Common myeloid progenitor, CD34-positive (primary cell): ENCODE data around the gene TTF2.

ENCODE experiments used
- CTCF ChIA-PET: fragments of 350-600 bp; sonication (Branson Sonifier 250); formaldehyde crosslinking; loops from one replicate; lab custom pipeline; 2021; ENCODE audit warnings: antibody characterized with exemption; lab: Charles Lee
- POLR2A ChIA-PET: fragments of 350-600 bp; sonication (Branson Sonifier 250); formaldehyde crosslinking; loops from one replicate; lab custom pipeline; 2021; ENCODE audit warnings: antibody characterized with exemption; lab: Charles Lee
- DNase-seq, 3 donors: peaks; one replicate each; pipeline versions ENCODE4 v3.0.0 to v3.0.0-alpha.2; 2013
- H3K27ac ChIP-seq, 2 experiments: 1 replicate in 1 of 2; 2 replicates in 1 of 2; pipeline ENCODE4 v1.7.0; 2013; ENCODE audit warnings: inconsistent platforms in 2 of 2, low read length in 2 of 2, mild to moderate bottlenecking in 2 of 2, low read depth in 1 of 2, moderate library complexity in 1 of 2; ENCODE audit not compliant: severe bottlenecking in 2 of 2, insufficient read depth in 1 of 2, poor library complexity in 1 of 2
- H3K27me3 ChIP-seq, 5 experiments: replicated peaks in 2 of 5; 1 replicate in 3 of 5; 2 replicates in 2 of 5; pipeline versions ENCODE4 v1.6.1 to v1.7.0; 2013; ENCODE audit warnings: low read length in 4 of 5, mild to moderate bottlenecking in 2 of 5, moderate library complexity in 2 of 5, inconsistent platforms in 1 of 5; ENCODE audit not compliant: insufficient read depth in 5 of 5, control insufficient read depth in 4 of 5
- H3K36me3 ChIP-seq, 4 experiments: 1 replicate in 2 of 4; 2 replicates in 2 of 4; pipeline versions ENCODE4 v1.6.1 to v1.7.0; 2013; ENCODE audit warnings: low read length in 3 of 4, control low read depth in 1 of 4, mild to moderate bottlenecking in 1 of 4; ENCODE audit not compliant: control insufficient read depth in 4 of 4, insufficient read depth in 4 of 4
- H3K4me1 ChIP-seq, 4 experiments: 1 replicate in 3 of 4; 2 replicates in 1 of 4; pipeline versions ENCODE4 v1.6.1 to v1.7.1; 2013; ENCODE audit warnings: low read length in 3 of 4, mild to moderate bottlenecking in 3 of 4, control low read depth in 1 of 4, inconsistent platforms in 1 of 4, moderate library complexity in 1 of 4; ENCODE audit not compliant: control insufficient read depth in 4 of 4, insufficient read depth in 4 of 4; ENCODE audit errors: control extremely low read depth in 1 of 4
- H3K4me3 ChIP-seq, 7 experiments: 1 replicate in 4 of 7; 2 replicates in 3 of 7; pipeline versions ENCODE4 v1.5.1 to v1.7.0; 2013; ENCODE audit warnings: mild to moderate bottlenecking in 7 of 7, low read length in 6 of 7, moderate library complexity in 6 of 7, inconsistent platforms in 2 of 7, low read depth in 2 of 7, control low read depth in 1 of 7; ENCODE audit not compliant: insufficient read depth in 4 of 7, control insufficient read depth in 1 of 7; ENCODE audit errors: extremely low read depth in 1 of 7
- H3K9me3 ChIP-seq, 5 experiments: 1 replicate in 4 of 5; 2 replicates in 1 of 5; pipeline versions ENCODE4 v1.6.1 to v1.7.1; 2013; ENCODE audit warnings: low read length in 4 of 5, mild to moderate bottlenecking in 2 of 5, inconsistent platforms in 1 of 5, low read depth in 1 of 5, moderate library complexity in 1 of 5; ENCODE audit not compliant: control insufficient read depth in 4 of 5, insufficient read depth in 2 of 5; ENCODE audit errors: control extremely low read depth in 1 of 5
- WGBS: methylation state at CpG from one replicate; pipeline ENCODE4 v1.1.5; 2013; ENCODE audit not compliant: insufficient coverage; 5-methylcytosine and 5-hydroxymethylcytosine counted together

The TTF2 gene

DNA sequence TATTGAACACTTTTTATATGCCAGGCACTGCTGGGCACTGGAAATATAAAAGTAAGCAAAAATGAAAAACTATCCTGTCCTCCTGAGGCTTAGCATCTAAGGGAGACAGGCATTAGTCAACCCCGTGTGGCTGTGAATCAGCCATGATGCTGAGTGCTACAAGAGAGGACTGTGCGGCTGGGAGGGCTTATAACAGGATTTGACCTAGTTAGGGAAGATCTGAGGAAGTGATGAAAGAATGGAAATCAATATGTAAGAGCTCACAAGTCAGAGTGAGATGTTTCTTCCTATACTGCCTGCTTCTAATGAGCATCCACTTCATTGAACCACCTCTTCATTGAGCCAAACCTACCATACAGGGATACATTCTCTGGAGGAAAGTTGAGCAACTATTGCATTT lies 46.4 kb downstream of the TTF2 start:
- H3K27ac ChIP-seq, result no peak overlapping the region
- no peak for DNase-seq
- H3K9me3 ChIP-seq, result no peaks in the 10 kb centered on the region
- ChIA-PET POLR2A (no interaction called here), CTCF (interaction anchor here (1.0 to 1.3 kb wide), 2 partner anchors 13 to 23 kb away, joined by 5 read pairs; no protein-coding TSS in a partner anchor)
- peaks cover 19 to 35% (median 27%) of the 10 kb centered on the region in 4 experiments for H3K36me3 ChIP-seq
- H3K4me1 ChIP-seq, result no peaks in the 10 kb centered on the region
- no peaks in the 10 kb centered on the region for H3K27me3 ChIP-seq
- 100% methylated on average over 2 of the region's 2 CpGs for WGBS
- no peak overlapping the region for H3K4me3 ChIP-seq

- Histone ChIP-seq H3K4me3 (no peak overlapping the region), H3K27ac (no peak overlapping the region), H3K9me3 (no peaks in the 10 kb centered on the region), H3K36me3 (peaks cover 16 to 30% (median 22%) of the 10 kb centered on the region in 4 experiments), H3K4me1 (no peaks in the 10 kb centered on the region), H3K27me3 (no peaks in the 10 kb centered on the region)
- ChIA-PET POLR2A (no interaction called here), CTCF (interaction anchor here (1.3 kb wide), 1 partner anchor 12 kb away, joined by 5 read pairs; no protein-coding TSS in a partner anchor)
- no CpG with 5 or more reads among the region's 2 CpGs for WGBS
- DNase-seq, result no peak
Measured at GRCh38 chr1:117107364-117107763, 47.2 kb downstream of the TTF2 start.

- H3K27ac ChIP-seq, result no peak overlapping the region
- H3K27me3 ChIP-seq, result no peaks in the 10 kb centered on the region
- DNase-seq, result no peak
- POLR2A ChIA-PET, result no interaction called here
- H3K4me3 ChIP-seq, result no peak overlapping the region
- WGBS, result 100% methylated on average over 1 of the region's 2 CpGs
- H3K36me3 ChIP-seq, result peaks cover 6 to 16% (median 15%) of the 10 kb centered on the region in 4 experiments
- CTCF ChIA-PET, result interaction anchor here (1.0 kb wide), 1 partner anchor 18 kb away, joined by 3 read pairs; no protein-coding TSS in a partner anchor
- no peaks in the 10 kb centered on the region for H3K9me3 ChIP-seq
- peaks cover 0 to 7% (median 0%) of the 10 kb centered on the region in 4 experiments for H3K4me1 ChIP-seq
Measured at GRCh38 chr1:117110774-117111173, 50.6 kb downstream of the TTF2 start.

GRCh38 chr1:117112047-117112717 lies 52.1 kb downstream of the TTF2 start:
- DNase-seq, result no peak
- Histone ChIP-seq H3K36me3 (peaks cover 3 to 10% (median 7%) of the 10 kb centered on the region in 4 experiments), H3K4me1 (peaks cover 0 to 7% (median 0%) of the 10 kb centered on the region in 4 experiments), H3K27ac (no peak overlapping the region), H3K4me3 (no peak overlapping the region), H3K9me3 (no peaks in the 10 kb centered on the region), H3K27me3 (no peaks in the 10 kb centered on the region)
- WGBS, result 100% methylated on average over 5 of the region's 7 CpGs
- CTCF ChIA-PET, result interaction anchor here (1.0 to 1.3 kb wide), 2 partner anchors 8 to 17 kb away, joined by 3 read pairs; no protein-coding TSS in a partner anchor
- POLR2A ChIA-PET, result no interaction called here

DNA sequence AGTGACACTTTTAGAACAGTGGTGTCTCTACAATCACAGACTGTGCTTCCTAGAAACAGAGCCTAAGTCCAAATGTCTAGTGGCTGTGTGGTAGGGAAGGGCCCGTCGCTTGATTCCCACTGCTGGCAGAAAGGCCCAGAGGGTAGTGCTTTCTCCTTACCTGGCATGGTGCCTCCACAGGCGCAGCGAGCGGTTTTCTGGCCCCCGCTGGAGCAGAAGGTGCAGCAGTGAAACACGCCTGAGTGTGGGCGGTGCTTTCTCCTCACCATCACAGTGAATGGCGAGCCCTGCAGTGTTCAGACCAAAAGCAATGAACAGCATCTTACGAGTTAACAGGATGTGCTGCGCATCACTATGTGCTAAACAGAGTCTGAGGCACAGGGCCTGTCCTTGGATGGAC lies 53.1 kb downstream of the TTF2 start:
- Histone ChIP-seq H3K9me3 (no peaks in the 10 kb centered on the region), H3K36me3 (peaks cover 3 to 9% (median 7%) of the 10 kb centered on the region in 4 experiments), H3K4me1 (peaks cover 0 to 7% (median 0%) of the 10 kb centered on the region in 4 experiments), H3K27me3 (no peaks in the 10 kb centered on the region), H3K27ac (no peak overlapping the region), H3K4me3 (no peak overlapping the region)
- ChIA-PET POLR2A (no interaction called here), CTCF (interaction anchor here (1.0 to 1.3 kb wide), 3 partner anchors 9 to 19 kb away, joined by 3 read pairs; no protein-coding TSS in a partner anchor)
- DNase-seq, result no peak
- WGBS, result 98% methylated on average over 9 of the region's 11 CpGs

DNA sequence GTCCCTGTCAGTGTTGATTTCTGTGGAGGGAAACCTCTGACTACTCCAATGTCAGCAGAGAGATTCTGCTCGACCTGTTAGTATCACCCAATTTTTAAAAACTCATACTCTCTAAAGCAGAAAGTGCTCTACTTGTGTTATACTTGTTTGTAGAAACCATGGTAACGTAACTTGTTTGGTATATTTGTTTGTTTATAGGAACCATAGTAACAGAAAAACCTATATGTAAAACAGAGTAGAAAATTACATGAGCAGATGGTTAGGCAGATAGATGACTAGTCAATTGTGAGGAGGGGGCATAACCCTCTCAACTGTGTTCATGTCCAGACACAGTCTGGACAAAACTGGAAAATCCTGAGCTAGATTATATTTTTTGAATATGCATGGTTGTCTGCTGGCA lies 54.8 kb downstream of the TTF2 start:
- ChIA-PET CTCF (interaction anchor here (1.1 to 2.1 kb wide), 2 partner anchors 13 to 47 kb away, joined by 5 to 6 read pairs; no protein-coding TSS in a partner anchor), POLR2A (no interaction called here)
- no peaks in the 10 kb centered on the region for H3K9me3 ChIP-seq
- DNase-seq, result peak; percentile 33 to 71 (median 63)
- H3K4me1 ChIP-seq, result peaks cover 0 to 7% (median 0%) of the 10 kb centered on the region in 4 experiments
- WGBS, result no CpG with 5 or more reads among the region's 2 CpGs
- H3K36me3 ChIP-seq, result peaks cover 3 to 9% (median 6%) of the 10 kb centered on the region in 4 experiments
- H3K27ac ChIP-seq, result peak overlapping the region; percentile 48 to 70
- H3K4me3 ChIP-seq, result no peak overlapping the region
- H3K27me3 ChIP-seq, result no peaks in the 10 kb centered on the region
